ENCODE data around the gene ACADSB. TPM values are rescaled to one million over a fixed set of nuclear protein-coding genes. Genes with fewer than 3 reads are reported as not detected.

Gene ACADSB
- total RNA-seq, 1 experiment from 2014 or later: 25.3 TPM

- Histone ChIP-seq H3K36me3 (ENCODE audit: control insufficient read depth, insufficient read depth, low read length) (no peaks in the 10 kb centered on the region), H3K4me1 (0 out of 2 replicates have a peak, but pooled peaks cover 2% of the 10 kb centered on the region), H3K4me3 (ENCODE audit: low read depth, low read length) (no peak overlapping the region), H3K27me3 (replicated peaks; ENCODE audit: control insufficient read depth, insufficient read depth, low read length) (no peaks in the 10 kb centered on the region), H3K9me3 (no peaks in the 10 kb centered on the region)
- no TSS peak for BruUV-seq (replicated peaks)
- H3K9me3 Mint-ChIP-seq (ENCODE audit: unreplicated experiment): no peaks in the 10 kb centered on the region
- H3K4me3 Mint-ChIP-seq (ENCODE audit: unreplicated experiment): no peak overlapping the region
- ChIA-PET POLR2A (interaction anchor here (1.0 kb wide), 1 partner anchor 196 kb away, joined by 3 read pairs; no protein-coding TSS in a partner anchor), CTCF (no interaction called here)
- H3K36me3 Mint-ChIP-seq (ENCODE audit: insufficient read depth, unreplicated experiment): no peaks in the 10 kb centered on the region
- H3K27ac Mint-ChIP-seq (ENCODE audit: unreplicated experiment): no peak overlapping the region
- no peak for TF ChIP-seq CTCF (IDR thresholded peaks at IDR 0.05; ENCODE audit: insufficient read depth in 1 of 2, low read depth in 1 of 2, low read length in 1 of 2, severe bottlenecking in 1 of 2, unreplicated experiment in 1 of 2)
- no peaks in the 10 kb centered on the region for H3K4me1 Mint-ChIP-seq (ENCODE audit: low read depth, unreplicated experiment)
- no peak for DNase-seq
- intact Hi-C loops (cut with micrococcal nuclease; ENCODE audit: unreplicated experiment): no loop called here
- H3K27me3 Mint-ChIP-seq (ENCODE audit: insufficient read depth, unreplicated experiment): no peaks in the 10 kb centered on the region
These were observed 6.0 kb downstream of the ACADSB start for GRCh38 chr10:123014772-123015171.

- DNase-seq: no peak
- Mint-ChIP-seq H3K4me3 (ENCODE audit: unreplicated experiment) (no peak overlapping the region), H3K9me3 (ENCODE audit: unreplicated experiment) (no peaks in the 10 kb centered on the region), H3K27me3 (ENCODE audit: insufficient read depth, unreplicated experiment) (no peaks in the 10 kb centered on the region), H3K36me3 (ENCODE audit: insufficient read depth, unreplicated experiment) (no peaks in the 10 kb centered on the region), H3K4me1 (ENCODE audit: low read depth, unreplicated experiment) (peaks cover 2% of the 10 kb centered on the region), H3K27ac (ENCODE audit: unreplicated experiment) (no peak overlapping the region)
- TF ChIP-seq CTCF (IDR thresholded peaks at IDR 0.05; ENCODE audit: insufficient read depth in 1 of 2, low read depth in 1 of 2, low read length in 1 of 2, severe bottlenecking in 1 of 2, unreplicated experiment in 1 of 2): no peak
- Histone ChIP-seq H3K4me1 (no peaks in the 10 kb centered on the region), H3K9me3 (no peaks in the 10 kb centered on the region), H3K4me3 (ENCODE audit: low read depth, low read length) (no peak overlapping the region), H3K27me3 (replicated peaks; ENCODE audit: control insufficient read depth, insufficient read depth, low read length) (no peaks in the 10 kb centered on the region), H3K36me3 (ENCODE audit: control insufficient read depth, insufficient read depth, low read length) (no peaks in the 10 kb centered on the region)
- no TSS peak for BruUV-seq (replicated peaks)
- intact Hi-C loops (cut with micrococcal nuclease; ENCODE audit: unreplicated experiment): no loop called here
- ChIA-PET CTCF (no interaction called here), POLR2A (no interaction called here)
These were observed 7.4 kb downstream of the ACADSB start for GRCh38 chr10:123016228-123016627.

GRCh38 chr10:123017421-123018165, 8.8 kb downstream of the ACADSB start:
- Histone ChIP-seq H3K4me3 (ENCODE audit: low read depth, low read length) (no peak overlapping the region), H3K36me3 (ENCODE audit: control insufficient read depth, insufficient read depth, low read length) (no peaks in the 10 kb centered on the region), H3K27me3 (replicated peaks; ENCODE audit: control insufficient read depth, insufficient read depth, low read length) (no peaks in the 10 kb centered on the region), H3K9me3 (no peaks in the 10 kb centered on the region), H3K4me1 (no peaks in the 10 kb centered on the region)
- ChIA-PET POLR2A (no interaction called here), CTCF (no interaction called here)
- no peak for DNase-seq
- no peak for TF ChIP-seq CTCF (IDR thresholded peaks at IDR 0.05; ENCODE audit: insufficient read depth in 1 of 2, low read depth in 1 of 2, low read length in 1 of 2, severe bottlenecking in 1 of 2, unreplicated experiment in 1 of 2)
- intact Hi-C loops (cut with micrococcal nuclease; ENCODE audit: unreplicated experiment): no loop called here
- Mint-ChIP-seq H3K27ac (ENCODE audit: unreplicated experiment) (no peak overlapping the region), H3K9me3 (ENCODE audit: unreplicated experiment) (no peaks in the 10 kb centered on the region), H3K36me3 (ENCODE audit: insufficient read depth, unreplicated experiment) (no peaks in the 10 kb centered on the region), H3K4me1 (ENCODE audit: low read depth, unreplicated experiment) (peaks cover 7% of the 10 kb centered on the region), H3K27me3 (ENCODE audit: insufficient read depth, unreplicated experiment) (no peaks in the 10 kb centered on the region), H3K4me3 (ENCODE audit: unreplicated experiment) (no peak overlapping the region)
- BruUV-seq (replicated peaks): no TSS peak
